Gastrocnemius medialis (tissue), 4 donors: ENCODE data around the gene CLN6. TPM values are rescaled to one million over a fixed set of nuclear protein-coding genes. Genes with fewer than 3 reads are reported as not detected.

Source experiments
- ATAC-seq, 2 donors: fragments of 150-250 bp; one replicate each; pipeline ENCODE4 v1.9.1; 2016
- DNase-seq, 2 donors: peaks; one replicate each; pipeline ENCODE4 v3.0.0-alpha.2; 2019
- H3K27ac ChIP-seq, 4 donors: fragments of 200-600 bp; sonication (generic); 1 replicate in 1 of 4; 2 replicates in 3 of 4; pipeline ENCODE4 v1.5.1; 2016 to 2018; ENCODE audit warnings: mild to moderate bottlenecking in 2 of 4, moderate library complexity in 1 of 4
- H3K27me3 ChIP-seq, 3 donors: fragments of 200-600 bp; sonication (generic) in 2 of 3; 1 replicate in 1 of 3; 2 replicates in 2 of 3; pipeline versions ENCODE4 v1.5.1 to v1.6.0; 2016 to 2019; ENCODE audit warnings: mild to moderate bottlenecking in 1 of 3, moderate library complexity in 1 of 3
- H3K36me3 ChIP-seq, 2 donors: fragments of 200-600 bp; sonication (generic) in 1 of 2; one replicate each; pipeline ENCODE4 v1.5.1; 2017 to 2018
- H3K4me1 ChIP-seq, 2 donors: fragments of 200-600 bp; sonication (generic) in 1 of 2; one replicate each; pipeline ENCODE4 v1.5.1; 2016 to 2017; ENCODE audit warnings: mild to moderate bottlenecking in 2 of 2
- H3K4me3 ChIP-seq, 4 donors: fragments of 200-600 bp; sonication (generic) in 3 of 4; 1 replicate in 1 of 4; 2 replicates in 3 of 4; pipeline ENCODE4 v1.5.1; 2016 to 2019; ENCODE audit warnings: mild to moderate bottlenecking in 2 of 4
- H3K9me3 ChIP-seq, 3 donors: fragments of 200-600 bp; sonication (generic) in 2 of 3; 1 replicate in 1 of 3; 2 replicates in 2 of 3; pipeline ENCODE4 v1.5.1; 2016 to 2019
- POLR2A ChIP-seq, 2 donors: fragments of 450-650 bp; IDR thresholded peaks; one replicate each; pipeline ENCODE4 v1.6.1; 2017; ENCODE audit warnings: antibody characterized with exemption in 2 of 2, mild to moderate bottlenecking in 2 of 2, moderate library complexity in 2 of 2
- in situ Hi-C, 4 donors: fragments of 200-750 bp; cut with MboI; loops; one replicate each; pipeline versions ENCODE4 v1.15.0 to v1.8.0; 2017; ENCODE audit warnings: low sequenced_read_pairs in 4 of 4
- intact Hi-C: fragments of 100-400 bp; cut with DNase I; formaldehyde crosslinking; loops from one replicate; pipeline ENCODE4 v1.15.1; 2023; ENCODE audit warnings: low total_unique reads
- total RNA-seq, 4 donors: library from RNA; depleted of rRNA; stranded (reverse); fragments of >200 nt; gene quantifications; one replicate each; pipeline versions ENCODE4 v1.1.0 to v1.2.3, GENCODE V29; 2016
- TF ChIP-seq, protein P1 (sequence below), 5 experiments: fragments of 450-650 bp in 3 of 5; fragments of 200-600 bp in 2 of 5; sonication (generic) in 2 of 5; IDR thresholded peaks in 4 of 5; conservative IDR thresholded peaks in 1 of 5; 1 replicate in 4 of 5; 2 replicates in 1 of 5; pipeline ENCODE4 v1.5.1; 2016 to 2019; ENCODE audit warnings: antibody characterized with exemption in 5 of 5, mild to moderate bottlenecking in 3 of 5, moderate library complexity in 3 of 5

Gene CLN6
- total RNA-seq, 4 donors from 2014 or later: 17.1 to 18.9 (median 18.5) TPM

- no peak for ATAC-seq
- Histone ChIP-seq H3K27me3 (no peaks in the 10 kb centered on the region), H3K36me3 (no peaks in the 10 kb centered on the region), H3K27ac (no peak overlapping the region), H3K4me3 (no peak overlapping the region), H3K9me3 (no peaks in the 10 kb centered on the region), H3K4me1 (peaks cover 15 to 24% of the 10 kb centered on the region in 2 donors)
- TF ChIP-seq, protein P1, sequence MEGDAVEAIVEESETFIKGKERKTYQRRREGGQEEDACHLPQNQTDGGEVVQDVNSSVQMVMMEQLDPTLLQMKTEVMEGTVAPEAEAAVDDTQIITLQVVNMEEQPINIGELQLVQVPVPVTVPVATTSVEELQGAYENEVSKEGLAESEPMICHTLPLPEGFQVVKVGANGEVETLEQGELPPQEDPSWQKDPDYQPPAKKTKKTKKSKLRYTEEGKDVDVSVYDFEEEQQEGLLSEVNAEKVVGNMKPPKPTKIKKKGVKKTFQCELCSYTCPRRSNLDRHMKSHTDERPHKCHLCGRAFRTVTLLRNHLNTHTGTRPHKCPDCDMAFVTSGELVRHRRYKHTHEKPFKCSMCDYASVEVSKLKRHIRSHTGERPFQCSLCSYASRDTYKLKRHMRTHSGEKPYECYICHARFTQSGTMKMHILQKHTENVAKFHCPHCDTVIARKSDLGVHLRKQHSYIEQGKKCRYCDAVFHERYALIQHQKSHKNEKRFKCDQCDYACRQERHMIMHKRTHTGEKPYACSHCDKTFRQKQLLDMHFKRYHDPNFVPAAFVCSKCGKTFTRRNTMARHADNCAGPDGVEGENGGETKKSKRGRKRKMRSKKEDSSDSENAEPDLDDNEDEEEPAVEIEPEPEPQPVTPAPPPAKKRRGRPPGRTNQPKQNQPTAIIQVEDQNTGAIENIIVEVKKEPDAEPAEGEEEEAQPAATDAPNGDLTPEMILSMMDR (IDR thresholded peaks at IDR 0.05 in 4 of 5, conservative IDR thresholded peaks at IDR 0.05 in 1 of 5): no peak
- TF ChIP-seq POLR2A (IDR thresholded peaks at IDR 0.05): no peak
- intact Hi-C loops: no loop called here
- in situ Hi-C loops: no loop called here
- no peak for DNase-seq
Observed at GRCh38 chr15:68196445-68197169, 32.9 kb downstream of the CLN6 start.

DNA sequence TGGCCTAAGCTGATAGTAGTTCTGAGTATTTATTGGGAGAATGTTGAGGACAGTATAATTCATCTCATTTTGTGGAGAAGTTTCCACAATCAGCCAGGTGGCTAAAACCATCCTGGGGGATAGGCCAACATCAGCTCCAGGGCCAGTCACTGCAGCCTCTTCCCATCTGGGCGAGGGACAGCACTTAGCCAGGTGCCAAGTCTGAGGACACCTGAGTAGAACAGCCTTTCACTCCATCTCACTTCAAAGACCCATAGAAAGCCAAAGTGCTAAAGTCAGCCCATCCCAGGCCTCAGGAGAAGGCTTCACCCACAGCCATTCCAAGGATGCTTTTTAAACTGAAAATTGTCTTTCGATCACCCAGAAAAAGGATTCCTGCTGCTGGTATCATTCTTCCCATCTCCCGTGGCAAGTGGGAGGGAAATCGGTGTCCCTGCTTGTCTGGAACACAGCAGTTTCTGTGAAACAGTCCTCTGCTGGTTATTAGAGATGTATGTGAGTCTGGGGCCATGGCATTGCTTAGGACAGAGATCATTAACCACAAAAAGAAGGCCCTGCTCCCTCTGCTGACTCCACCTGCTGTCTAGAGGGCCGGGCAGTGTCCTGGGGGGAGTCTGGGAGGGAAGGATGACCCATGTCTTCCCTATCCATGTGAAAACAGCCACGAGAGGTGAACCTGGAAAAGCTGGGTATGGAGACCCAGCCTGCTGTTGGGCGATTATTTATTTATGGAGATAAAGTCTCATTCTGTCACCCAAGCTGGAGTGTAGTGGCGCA is 34.0 kb downstream of the CLN6 start:
- in situ Hi-C loops: no loop called here
- ATAC-seq (no peak), DNase-seq (no peak)
- TF ChIP-seq, protein P1 (IDR thresholded peaks at IDR 0.05 in 4 of 5, conservative IDR thresholded peaks at IDR 0.05 in 1 of 5): no peak
- no peak for TF ChIP-seq POLR2A (IDR thresholded peaks at IDR 0.05)
- intact Hi-C loops: loop anchor here (1.0 kb wide), 1 partner anchor 15 kb away; no protein-coding TSS in a partner anchor
- Histone ChIP-seq H3K9me3 (no peaks in the 10 kb centered on the region), H3K4me1 (peaks cover 24 to 33% of the 10 kb centered on the region in 2 donors), H3K4me3 (no peak overlapping the region), H3K27me3 (no peaks in the 10 kb centered on the region), H3K27ac (peak overlapping the region in 2 of 4 donors; percentile 11 to 45), H3K36me3 (no peaks in the 10 kb centered on the region)

GRCh38 chr15:68192804-68193486 is 36.6 kb downstream of the CLN6 start:
- intact Hi-C loops (no loop called here), in situ Hi-C loops (no loop called here)
- peak overlapping the region; percentile 8 to 40 (median 20) for H3K27ac ChIP-seq
- H3K9me3 ChIP-seq: no peaks in the 10 kb centered on the region
- H3K4me1 ChIP-seq: peaks cover 48 to 49% of the 10 kb centered on the region in 2 donors
- no peaks in the 10 kb centered on the region for H3K27me3 ChIP-seq
- H3K36me3 ChIP-seq: no peaks in the 10 kb centered on the region
- no peak overlapping the region for H3K4me3 ChIP-seq
- DNase-seq (peak in 1 of 2 donors; percentile 48), ATAC-seq (peak; percentile 36 to 38)
- no peak for TF ChIP-seq POLR2A (IDR thresholded peaks at IDR 0.05)
- TF ChIP-seq, protein P1 (IDR thresholded peaks at IDR 0.05 in 4 of 5, conservative IDR thresholded peaks at IDR 0.05 in 1 of 5): no peak

DNA sequence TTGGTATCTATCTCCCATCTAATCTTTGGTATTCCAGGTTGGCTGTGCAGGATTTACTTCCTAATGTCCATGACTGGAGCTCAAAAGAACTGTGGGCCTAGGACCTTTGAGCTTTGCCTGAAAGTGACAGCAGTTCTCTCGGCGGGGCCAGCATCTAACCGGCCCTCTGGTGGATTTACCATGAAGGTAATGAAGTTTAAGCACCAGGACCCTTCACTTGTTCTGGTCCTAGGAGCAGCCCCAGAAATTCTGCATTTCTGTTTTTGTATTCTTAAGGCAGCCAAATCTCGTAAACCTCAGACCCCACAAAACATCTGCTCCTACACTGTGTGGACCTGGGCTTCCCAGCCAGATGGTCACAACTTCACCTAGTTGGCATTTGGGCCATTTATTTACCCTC is 37.4 kb downstream of the CLN6 start:
- no peak for ATAC-seq
- DNase-seq: no peak
- peaks cover 56% of the 10 kb centered on the region in 2 donors for H3K4me1 ChIP-seq
- TF ChIP-seq POLR2A (IDR thresholded peaks at IDR 0.05): no peak
- TF ChIP-seq, protein P1 (IDR thresholded peaks at IDR 0.05 in 4 of 5, conservative IDR thresholded peaks at IDR 0.05 in 1 of 5): no peak
- no peaks in the 10 kb centered on the region for H3K27me3 ChIP-seq
- intact Hi-C loops (no loop called here), in situ Hi-C loops (no loop called here)
- H3K9me3 ChIP-seq: no peaks in the 10 kb centered on the region
- H3K27ac ChIP-seq: peak overlapping the region; percentile 8 to 40 (median 20)
- H3K4me3 ChIP-seq: no peak overlapping the region
- H3K36me3 ChIP-seq: no peaks in the 10 kb centered on the region
